ENCODE data around the gene POU6F2. TPM values are rescaled to one million over a fixed set of nuclear protein-coding genes. Genes with fewer than 3 reads are reported as not detected.
A peak's percentile ranks its signal among the peaks of the same experiment; 100 is the strongest.
"Not testable (repeated sequence)": the region's sequence is repeated elsewhere in the genome, so short reads cannot be mapped to it uniquely, and the experiment has no call there.

The POU6F2 gene
- total RNA-seq, 1 experiment from 2014 or later, result 0.24 TPM

GRCh38 chr7:39194388-39194787, 216.7 kb downstream of the POU6F2 start:
- in situ Hi-C loops (cut with HindIII; ENCODE audit: low pct_unique_long_range_greater_than_20kb, low sequenced_read_pairs); DNase-seq (ENCODE audit: low read depth, low spot score): not testable (repeated sequence)

GRCh38 chr7:39195967-39196366, 218.3 kb downstream of the POU6F2 start:
- in situ Hi-C loops (cut with HindIII; ENCODE audit: low pct_unique_long_range_greater_than_20kb, low sequenced_read_pairs), result no loop called here

GRCh38 chr7:39197831-39198230, 220.1 kb downstream of the POU6F2 start:
- in situ Hi-C loops (cut with HindIII; ENCODE audit: low pct_unique_long_range_greater_than_20kb, low sequenced_read_pairs), result no loop called here
- no peak for DNase-seq (ENCODE audit: low read depth, low spot score)

More at GRCh38 chr7:39195967-39196366, 218.3 kb downstream of the POU6F2 start:
- DNase-seq (ENCODE audit: low read depth, low spot score), result no peak

- in situ Hi-C loops (cut with HindIII; ENCODE audit: low pct_unique_long_range_greater_than_20kb, low sequenced_read_pairs), result no loop called here
- DNase-seq (ENCODE audit: low read depth, low spot score), result no peak
Observed at GRCh38 chr7:39198556-39198955, 220.8 kb downstream of the POU6F2 start.

- DNase-seq (ENCODE audit: low read depth, low spot score), result no peak
- in situ Hi-C loops (cut with HindIII; ENCODE audit: low pct_unique_long_range_greater_than_20kb, low sequenced_read_pairs), result no loop called here
Observed at GRCh38 chr7:39199006-39199405, 221.3 kb downstream of the POU6F2 start.

- in situ Hi-C loops (cut with HindIII; ENCODE audit: low pct_unique_long_range_greater_than_20kb, low sequenced_read_pairs), result no loop called here
Observed at GRCh38 chr7:39199951-39200350, 222.2 kb downstream of the POU6F2 start.

GRCh38 chr7:39202041-39202440, 224.3 kb downstream of the POU6F2 start:
- DNase-seq (ENCODE audit: low read depth, low spot score), result no peak
- in situ Hi-C loops (cut with HindIII; ENCODE audit: low pct_unique_long_range_greater_than_20kb, low sequenced_read_pairs), result no loop called here

More at GRCh38 chr7:39199951-39200350, 222.2 kb downstream of the POU6F2 start:
- DNase-seq (ENCODE audit: low read depth, low spot score), result no peak

- in situ Hi-C loops (cut with HindIII; ENCODE audit: low pct_unique_long_range_greater_than_20kb, low sequenced_read_pairs), result no loop called here
- DNase-seq (ENCODE audit: low read depth, low spot score), result no peak
Observed at GRCh38 chr7:39210362-39210761, 232.7 kb downstream of the POU6F2 start.

GRCh38 chr7:39211581-39211980, 233.9 kb downstream of the POU6F2 start:
- in situ Hi-C loops (cut with HindIII; ENCODE audit: low pct_unique_long_range_greater_than_20kb, low sequenced_read_pairs), result no loop called here
- no peak for DNase-seq (ENCODE audit: low read depth, low spot score)

GRCh38 chr7:39212876-39213275, 235.2 kb downstream of the POU6F2 start:
- in situ Hi-C loops (cut with HindIII; ENCODE audit: low pct_unique_long_range_greater_than_20kb, low sequenced_read_pairs), result no loop called here
- no peak for DNase-seq (ENCODE audit: low read depth, low spot score)

GRCh38 chr7:39217783-39218182, 240.1 kb downstream of the POU6F2 start:
- DNase-seq (ENCODE audit: low read depth, low spot score), result no peak
- in situ Hi-C loops (cut with HindIII; ENCODE audit: low pct_unique_long_range_greater_than_20kb, low sequenced_read_pairs), result no loop called here

- DNase-seq (ENCODE audit: low read depth, low spot score), result no peak
- in situ Hi-C loops (cut with HindIII; ENCODE audit: low pct_unique_long_range_greater_than_20kb, low sequenced_read_pairs), result no loop called here
Observed at GRCh38 chr7:39219869-39220268, 242.2 kb downstream of the POU6F2 start.

GRCh38 chr7:39221901-39222300, 244.2 kb downstream of the POU6F2 start:
- DNase-seq (ENCODE audit: low read depth, low spot score), result no peak

GRCh38 chr7:39228946-39229345, 251.2 kb downstream of the POU6F2 start:
- in situ Hi-C loops (cut with HindIII; ENCODE audit: low pct_unique_long_range_greater_than_20kb, low sequenced_read_pairs), result no loop called here
- DNase-seq (ENCODE audit: low read depth, low spot score), result peak; percentile 59

More at GRCh38 chr7:39221901-39222300, 244.2 kb downstream of the POU6F2 start:
- in situ Hi-C loops (cut with HindIII; ENCODE audit: low pct_unique_long_range_greater_than_20kb, low sequenced_read_pairs), result no loop called here

GRCh38 chr7:39233851-39234529, 256.3 kb downstream of the POU6F2 start:
- in situ Hi-C loops (cut with HindIII; ENCODE audit: low pct_unique_long_range_greater_than_20kb, low sequenced_read_pairs), result no loop called here
- no peak for DNase-seq (ENCODE audit: low read depth, low spot score)

GRCh38 chr7:39238234-39238869, 260.6 kb downstream of the POU6F2 start:
- DNase-seq (ENCODE audit: low read depth, low spot score), result no peak
- in situ Hi-C loops (cut with HindIII; ENCODE audit: low pct_unique_long_range_greater_than_20kb, low sequenced_read_pairs), result no loop called here

- DNase-seq (ENCODE audit: low read depth, low spot score), result no peak
- in situ Hi-C loops (cut with HindIII; ENCODE audit: low pct_unique_long_range_greater_than_20kb, low sequenced_read_pairs), result no loop called here
Observed at GRCh38 chr7:39240864-39241263, 263.2 kb downstream of the POU6F2 start.

- in situ Hi-C loops (cut with HindIII; ENCODE audit: low pct_unique_long_range_greater_than_20kb, low sequenced_read_pairs), result no loop called here
- no peak for DNase-seq (ENCODE audit: low read depth, low spot score)
Observed at GRCh38 chr7:39247576-39247975, 269.9 kb downstream of the POU6F2 start.

GRCh38 chr7:39248041-39248691, 270.5 kb downstream of the POU6F2 start:
- in situ Hi-C loops (cut with HindIII; ENCODE audit: low pct_unique_long_range_greater_than_20kb, low sequenced_read_pairs), result no loop called here
- no peak for DNase-seq (ENCODE audit: low read depth, low spot score)

Measured in SK-MEL-5 (cell line).